Vagina (tissue), 2 donors: ENCODE measurements around the gene VAMP4.

Experiments used
- CTCF ChIP-seq, 3 experiments: fragments of 450-650 bp in 2 of 3; fragments of 200-600 bp in 1 of 3; sonication (generic) in 1 of 3; IDR thresholded peaks; one replicate each; pipeline ENCODE4 v1.5.1; 2017 to 2019; ENCODE audit warnings: antibody characterized with exemption in 3 of 3, mild to moderate bottlenecking in 2 of 3, moderate library complexity in 2 of 3
- POLR2AphosphoS5 ChIP-seq, 2 donors: sonication (generic); formaldehyde crosslinking; IDR thresholded peaks; one replicate each; pipeline ENCODE4 v1.9.0; 2017; ENCODE audit warnings: antibody characterized with exemption in 2 of 2, mild to moderate bottlenecking in 2 of 2, low read depth in 1 of 2; ENCODE audit not compliant: insufficient read depth in 1 of 2

- TF ChIP-seq POLR2AphosphoS5 (IDR thresholded peaks at IDR 0.05; ENCODE audit: insufficient read depth in 1 of 2, low read depth in 1 of 2) (no peak), CTCF (IDR thresholded peaks at IDR 0.05) (no peak)
These were observed 15.0 kb upstream of the VAMP4 start for GRCh38 chr1:171756856-171757255.
